ENCODE data around the gene CREG2. TPM values are rescaled to one million over a fixed set of nuclear protein-coding genes. Genes with fewer than 3 reads are reported as not detected.

CREG2 gene
- total RNA-seq, 4 donors from 2014 or later, result 0.38 to 2.5 (median 1.3) TPM

DNA sequence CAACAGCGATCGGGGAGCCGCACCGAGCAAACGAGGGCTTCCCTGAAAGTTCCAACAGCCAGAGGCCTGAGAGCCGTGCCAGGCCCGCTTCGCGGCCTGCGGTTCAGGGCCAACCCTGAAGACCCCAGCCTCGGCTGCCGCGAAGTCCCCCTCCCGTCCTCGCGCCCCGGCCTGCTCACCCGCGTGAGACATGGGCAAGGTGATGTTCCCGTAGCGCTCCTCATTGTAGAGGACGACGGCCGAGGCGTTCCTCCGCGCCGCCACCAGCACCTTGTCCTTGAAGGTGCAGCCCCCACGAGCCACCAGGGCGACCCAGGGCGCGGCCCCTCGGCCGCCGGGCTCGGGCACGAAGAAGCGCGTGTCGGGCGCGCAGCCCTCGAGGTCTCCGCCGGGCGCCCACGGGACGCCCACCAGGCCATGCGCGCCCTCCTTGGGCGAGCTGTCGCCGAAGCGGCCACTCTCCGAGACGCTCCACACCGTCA lies 79.3 kb downstream of the CREG2 start:
- Histone ChIP-seq H3K4me3 (peak overlapping the region; percentile 73 to 94 (median 82)), H3K9me3 (no peaks in the 10 kb centered on the region), H3K4me1 (peaks cover 30 to 76% (median 46%) of the 10 kb centered on the region in 3 donors), H3K27me3 (no peaks in the 10 kb centered on the region), H3K27ac (peak overlapping the region; percentile 93 to 99 (median 96)), H3K36me3 (peaks cover 0 to 2% (median 0%) of the 10 kb centered on the region in 3 donors)
- TF ChIP-seq POLR2A (IDR thresholded peaks at IDR 0.05), result no peak
- TF ChIP-seq, protein P1, sequence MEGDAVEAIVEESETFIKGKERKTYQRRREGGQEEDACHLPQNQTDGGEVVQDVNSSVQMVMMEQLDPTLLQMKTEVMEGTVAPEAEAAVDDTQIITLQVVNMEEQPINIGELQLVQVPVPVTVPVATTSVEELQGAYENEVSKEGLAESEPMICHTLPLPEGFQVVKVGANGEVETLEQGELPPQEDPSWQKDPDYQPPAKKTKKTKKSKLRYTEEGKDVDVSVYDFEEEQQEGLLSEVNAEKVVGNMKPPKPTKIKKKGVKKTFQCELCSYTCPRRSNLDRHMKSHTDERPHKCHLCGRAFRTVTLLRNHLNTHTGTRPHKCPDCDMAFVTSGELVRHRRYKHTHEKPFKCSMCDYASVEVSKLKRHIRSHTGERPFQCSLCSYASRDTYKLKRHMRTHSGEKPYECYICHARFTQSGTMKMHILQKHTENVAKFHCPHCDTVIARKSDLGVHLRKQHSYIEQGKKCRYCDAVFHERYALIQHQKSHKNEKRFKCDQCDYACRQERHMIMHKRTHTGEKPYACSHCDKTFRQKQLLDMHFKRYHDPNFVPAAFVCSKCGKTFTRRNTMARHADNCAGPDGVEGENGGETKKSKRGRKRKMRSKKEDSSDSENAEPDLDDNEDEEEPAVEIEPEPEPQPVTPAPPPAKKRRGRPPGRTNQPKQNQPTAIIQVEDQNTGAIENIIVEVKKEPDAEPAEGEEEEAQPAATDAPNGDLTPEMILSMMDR (IDR thresholded peaks at IDR 0.05), result no peak
- intact Hi-C loops (cut with DNase I), result loop anchor here (10.0 kb wide), 1 partner anchor 53 kb away; the partner anchor contains the start of gene CNOT11
- DNase-seq, result no peak
- WGBS, 2 donors, result no CpG with 5 or more reads among the region's 57 CpGs

DNA sequence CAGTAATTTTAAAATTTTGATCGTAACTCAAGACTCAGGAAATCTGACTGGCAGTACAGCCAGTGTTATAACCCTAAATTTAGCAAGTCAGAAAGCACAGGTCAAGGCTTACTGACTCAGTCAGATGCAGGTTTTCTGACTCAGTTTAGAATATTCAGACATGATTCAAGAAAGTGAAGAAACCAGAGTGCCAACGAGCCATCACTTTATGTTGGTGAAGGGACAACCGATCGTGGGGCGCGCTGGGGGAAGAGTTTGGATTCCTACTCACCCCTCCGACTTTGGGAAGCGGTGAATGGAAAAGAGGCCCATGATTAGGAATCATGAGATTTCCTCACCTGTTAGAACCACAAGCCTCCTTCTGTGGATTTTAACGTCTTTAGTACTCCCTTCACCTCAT lies 79.8 kb downstream of the CREG2 start:
- DNase-seq, result no peak
- Histone ChIP-seq H3K36me3 (peaks cover 0 to 7% (median 0%) of the 10 kb centered on the region in 3 donors), H3K27me3 (no peaks in the 10 kb centered on the region), H3K4me3 (peak overlapping the region; percentile 73 to 94 (median 82)), H3K4me1 (peaks cover 31 to 80% (median 48%) of the 10 kb centered on the region in 3 donors), H3K27ac (peak overlapping the region; percentile 93 to 99 (median 96)), H3K9me3 (no peaks in the 10 kb centered on the region)
- TF ChIP-seq, protein P1 (IDR thresholded peaks at IDR 0.05), result no peak
- TF ChIP-seq POLR2A (IDR thresholded peaks at IDR 0.05), result no peak
- WGBS, 2 donors, result 9 to 13% methylated on average over 8 to 9 of the region's 9 CpGs
- intact Hi-C loops (cut with DNase I), result loop anchor here (10.0 kb wide), 1 partner anchor 53 kb away; the partner anchor contains the start of gene CNOT11

DNA sequence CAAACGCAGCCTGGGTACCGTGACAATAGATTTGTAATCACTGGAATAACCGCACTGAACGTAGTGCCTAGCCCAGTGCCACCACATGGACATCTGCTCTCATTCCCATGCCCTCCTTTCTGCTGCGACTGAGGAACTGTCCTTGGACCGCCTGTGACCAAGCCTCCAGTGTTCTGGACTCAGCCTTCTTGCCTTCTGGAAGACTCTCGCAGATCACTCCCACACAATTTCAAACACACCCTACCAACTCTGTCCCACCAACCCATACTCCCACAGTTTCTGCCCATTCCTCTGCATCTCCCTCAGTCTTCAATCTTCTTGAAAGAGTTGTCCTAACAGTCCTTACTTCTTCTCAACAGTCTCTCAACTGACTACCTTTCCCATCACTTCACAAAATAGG lies 80.9 kb downstream of the CREG2 start:
- Histone ChIP-seq H3K9me3 (no peaks in the 10 kb centered on the region), H3K4me3 (peak overlapping the region; percentile 73 to 94 (median 82)), H3K27ac (peak overlapping the region; percentile 93 to 99 (median 96)), H3K4me1 (peaks cover 40 to 86% (median 56%) of the 10 kb centered on the region in 3 donors), H3K27me3 (no peaks in the 10 kb centered on the region), H3K36me3 (peaks cover 0 to 11% (median 0%) of the 10 kb centered on the region in 3 donors)
- TF ChIP-seq, protein P1 (IDR thresholded peaks at IDR 0.05), result no peak
- TF ChIP-seq POLR2A (IDR thresholded peaks at IDR 0.05), result no peak
- no peak for DNase-seq
- WGBS, 2 donors, result 18 to 26% methylated on average over 7 of the region's 7 CpGs
- intact Hi-C loops (cut with DNase I), result loop anchor here (10.0 kb wide), 1 partner anchor 52 kb away; the partner anchor contains the start of gene CNOT11

DNA sequence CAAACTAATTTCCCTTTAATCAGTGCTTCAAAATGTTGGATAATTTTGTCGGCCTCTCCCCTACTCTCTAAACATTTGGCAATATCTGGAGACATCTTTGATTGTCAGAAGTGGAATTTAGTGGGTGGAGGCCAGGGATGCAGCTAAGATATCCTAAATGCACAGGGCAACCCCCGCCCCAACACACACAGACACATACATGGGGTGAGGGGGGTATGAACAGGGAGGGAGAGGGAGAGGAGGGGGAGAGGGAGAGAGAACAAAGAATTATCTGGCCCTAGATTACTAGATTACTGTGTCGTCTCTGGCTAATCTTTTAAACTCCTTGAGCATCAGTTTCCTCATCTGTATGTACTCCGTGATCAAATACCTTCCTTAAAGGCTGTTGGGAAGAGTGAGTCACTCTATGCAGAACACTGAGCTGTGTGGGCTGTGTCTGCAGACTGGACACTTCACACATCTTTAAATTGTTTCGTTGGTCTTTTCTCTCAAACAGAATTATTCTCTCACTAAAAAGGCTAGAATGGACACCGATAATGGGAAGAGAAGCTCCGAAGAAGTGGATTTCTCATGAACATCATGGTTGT lies 81.7 kb downstream of the CREG2 start:
- no peak for DNase-seq
- H3K36me3 ChIP-seq, result peaks cover 0 to 11% (median 0%) of the 10 kb centered on the region in 3 donors
- H3K27me3 ChIP-seq, result no peaks in the 10 kb centered on the region
- peaks cover 42 to 86% (median 56%) of the 10 kb centered on the region in 3 donors for H3K4me1 ChIP-seq
- intact Hi-C loops (cut with DNase I), result loop anchor here (10.0 kb wide), 1 partner anchor 51 kb away; the partner anchor contains the start of gene CNOT11
- peak overlapping the region; percentile 73 to 94 (median 82) for H3K4me3 ChIP-seq
- WGBS, 2 donors, result 51 to 52% methylated on average over 7 of the region's 7 CpGs
- peak overlapping the region; percentile 17 to 97 (median 73) for H3K27ac ChIP-seq
- TF ChIP-seq, protein P1 (IDR thresholded peaks at IDR 0.05), result no peak
- TF ChIP-seq POLR2A (IDR thresholded peaks at IDR 0.05), result no peak
- H3K9me3 ChIP-seq, result no peaks in the 10 kb centered on the region

DNA sequence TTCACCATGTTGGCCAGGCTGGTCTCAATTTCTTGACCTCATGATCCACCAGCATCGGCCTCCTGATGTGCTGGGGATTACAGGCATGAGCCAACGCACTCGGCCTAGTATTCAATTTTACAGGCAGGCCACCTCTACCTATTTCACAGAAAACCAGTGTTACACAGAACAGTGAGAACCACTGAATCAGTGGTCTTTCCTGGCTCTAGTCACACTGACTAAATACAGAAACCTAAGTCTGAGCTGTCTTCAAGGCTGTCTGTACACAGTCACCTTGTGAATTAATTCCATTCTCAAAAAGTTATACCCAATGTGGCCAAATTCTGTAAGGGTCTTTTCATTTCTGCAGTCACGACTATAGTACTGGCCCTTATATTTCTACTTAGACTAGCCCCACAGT lies 82.3 kb downstream of the CREG2 start:
- peaks cover 36 to 86% (median 58%) of the 10 kb centered on the region in 3 donors for H3K4me1 ChIP-seq

More for the DNA sequence above, 82.3 kb downstream of the CREG2 start:
- peak overlapping the region; percentile 17 to 97 (median 73) for H3K27ac ChIP-seq
- intact Hi-C loops (cut with DNase I), result loop anchor here (10.0 kb wide), 1 partner anchor 50 kb away; the partner anchor contains the start of gene CNOT11
- peak overlapping the region in 1 of 4 donors; percentile 80 for H3K4me3 ChIP-seq
- no peaks in the 10 kb centered on the region for H3K9me3 ChIP-seq
- WGBS, 2 donors, result 68 to 83% methylated on average over 4 of the region's 4 CpGs
- H3K36me3 ChIP-seq, result peaks cover 0 to 11% (median 0%) of the 10 kb centered on the region in 3 donors
- TF ChIP-seq, protein P1 (IDR thresholded peaks at IDR 0.05), result no peak
- no peak for TF ChIP-seq POLR2A (IDR thresholded peaks at IDR 0.05)
- DNase-seq, result no peak
- no peaks in the 10 kb centered on the region for H3K27me3 ChIP-seq

Measured in esophagus squamous epithelium (tissue), 5 donors.